ENCODE data around the gene KPRP. TPM values are rescaled to one million over a fixed set of nuclear protein-coding genes. Genes with fewer than 3 reads are reported as not detected.

Gene KPRP
- polyA plus RNA-seq (2013), result not detected in 2 replicates

- Histone ChIP-seq H2AK5ac (ENCODE audit: low read length) (no peak within 1 kb of the TSS), H4K12ac (ENCODE audit: low read depth, low read length) (no peak within 1 kb of the TSS), H4K91ac (ENCODE audit: low read depth, low read length) (no peak within 1 kb of the TSS), H3K79me2 (ENCODE audit: control insufficient read depth, insufficient read depth, low read length, poor library complexity) (no peaks in the 10 kb centered on the region), H3K14ac (ENCODE audit: low read length) (no peak within 1 kb of the TSS), H3K4ac (ENCODE audit: low read depth, low read length) (no peak within 1 kb of the TSS), H2BK120ac (ENCODE audit: insufficient read depth, low read length, poor library complexity) (no peak within 1 kb of the TSS), H3K27me3 (ENCODE audit: insufficient read depth, low read length) (no peaks in the 10 kb centered on the region), H3K79me1 (ENCODE audit: low read length) (no peaks in the 10 kb centered on the region), H2BK5ac (ENCODE audit: low read depth, low read length, poor library complexity) (no peak within 1 kb of the TSS), H3K18ac (ENCODE audit: low read length) (no peak within 1 kb of the TSS), H4K8ac (ENCODE audit: low read depth, low read length) (no peak within 1 kb of the TSS), H3K36me3 (ENCODE audit: control insufficient read depth in 1 of 2, insufficient read depth in 2 of 2, low read length in 2 of 2) (no peaks in the 10 kb centered on the region), H2AFZ (ENCODE audit: insufficient read depth, low read length, poor library complexity) (no peak within 1 kb of the TSS), H3K4me2 (ENCODE audit: low read length) (no peak within 1 kb of the TSS), H3K9ac (ENCODE audit: low read length) (no peak within 1 kb of the TSS), H3K4me3 (ENCODE audit: low read depth, low read length) (no peak within 1 kb of the TSS), H3K23ac (ENCODE audit: low read length) (no peak within 1 kb of the TSS), H3K9me3 (ENCODE audit: insufficient read depth, low read depth, low read length) (peaks cover 39% of the 10 kb centered on the region), H2BK12ac (ENCODE audit: low read length) (no peak within 1 kb of the TSS), H3K4me1 (ENCODE audit: control insufficient read depth in 1 of 2, insufficient read depth in 2 of 2, low read length in 2 of 2) (no peaks in the 10 kb centered on the region), H3K27ac (ENCODE audit: low read depth, low read length) (no peak within 1 kb of the TSS)
- WGBS (ENCODE audit: extremely low coverage, insufficient coverage, insufficient read length), result no CpG with 5 or more reads among the region's 6 CpGs
- no peak for DNase-seq
These were observed at the start of gene KPRP for GRCh38 chr1:152757747-152758146. TSS of gene KPRP (plus strand) at chr1:152758025. CDS start at chr1:152759589, 1,564 bp downstream.

GRCh38 chr1:152718238-152718637 lies 39.6 kb upstream of the KPRP start:
- Histone ChIP-seq H2BK5ac (ENCODE audit: low read depth, low read length, poor library complexity) (no peak overlapping the region), H4K12ac (ENCODE audit: low read depth, low read length) (no peak overlapping the region), H3K27me3 (ENCODE audit: insufficient read depth, low read length) (no peaks in the 10 kb centered on the region), H3K23ac (ENCODE audit: low read length) (no peak overlapping the region), H3K9ac (ENCODE audit: low read length) (no peak overlapping the region), H3K27ac (ENCODE audit: low read depth, low read length) (no peak overlapping the region), H2BK120ac (ENCODE audit: insufficient read depth, low read length, poor library complexity) (no peak overlapping the region), H3K4ac (ENCODE audit: low read depth, low read length) (no peak overlapping the region), H3K36me3 (ENCODE audit: control insufficient read depth in 1 of 2, insufficient read depth in 2 of 2, low read length in 2 of 2) (no peaks in the 10 kb centered on the region), H3K9me3 (ENCODE audit: insufficient read depth, low read depth, low read length) (peaks cover 25% of the 10 kb centered on the region), H3K4me2 (ENCODE audit: low read length) (no peak overlapping the region), H2AFZ (ENCODE audit: insufficient read depth, low read length, poor library complexity) (no peak overlapping the region), H3K14ac (ENCODE audit: low read length) (no peak overlapping the region), H3K4me1 (ENCODE audit: control insufficient read depth in 1 of 2, insufficient read depth in 2 of 2, low read length in 2 of 2) (no peaks in the 10 kb centered on the region), H4K8ac (ENCODE audit: low read depth, low read length) (no peak overlapping the region), H4K91ac (ENCODE audit: low read depth, low read length) (no peak overlapping the region), H3K18ac (ENCODE audit: low read length) (no peak overlapping the region), H3K79me2 (ENCODE audit: control insufficient read depth, insufficient read depth, low read length, poor library complexity) (no peaks in the 10 kb centered on the region), H3K4me3 (ENCODE audit: low read depth, low read length) (no peak overlapping the region), H2BK12ac (ENCODE audit: low read length) (no peak overlapping the region), H2AK5ac (ENCODE audit: low read length) (no peak overlapping the region), H3K79me1 (ENCODE audit: low read length) (no peaks in the 10 kb centered on the region)
- no peak for DNase-seq

GRCh38 chr1:152725261-152725660 lies 32.6 kb upstream of the KPRP start:
- H3K4me1 ChIP-seq (ENCODE audit: control insufficient read depth in 1 of 2, insufficient read depth in 2 of 2, low read length in 2 of 2), result no peaks in the 10 kb centered on the region
- no peak overlapping the region for H3K14ac ChIP-seq (ENCODE audit: low read length)
- no peak overlapping the region for H4K91ac ChIP-seq (ENCODE audit: low read depth, low read length)

GRCh38 chr1:152728986-152729385 lies 28.8 kb upstream of the KPRP start:
- Histone ChIP-seq H3K9me3 (ENCODE audit: insufficient read depth, low read depth, low read length) (peaks cover 14% of the 10 kb centered on the region), H2BK120ac (ENCODE audit: insufficient read depth, low read length, poor library complexity) (no peak overlapping the region), H3K27ac (ENCODE audit: low read depth, low read length) (no peak overlapping the region), H3K4ac (ENCODE audit: low read depth, low read length) (no peak overlapping the region), H3K4me2 (ENCODE audit: low read length) (no peak overlapping the region), H3K4me3 (ENCODE audit: low read depth, low read length) (no peak overlapping the region), H3K79me2 (ENCODE audit: control insufficient read depth, insufficient read depth, low read length, poor library complexity) (no peaks in the 10 kb centered on the region), H4K8ac (ENCODE audit: low read depth, low read length) (no peak overlapping the region), H3K18ac (ENCODE audit: low read length) (no peak overlapping the region), H2AK5ac (ENCODE audit: low read length) (no peak overlapping the region), H4K12ac (ENCODE audit: low read depth, low read length) (no peak overlapping the region), H3K23ac (ENCODE audit: low read length) (no peak overlapping the region), H2AFZ (ENCODE audit: insufficient read depth, low read length, poor library complexity) (no peak overlapping the region), H3K9ac (ENCODE audit: low read length) (no peak overlapping the region), H3K4me1 (ENCODE audit: control insufficient read depth in 1 of 2, insufficient read depth in 2 of 2, low read length in 2 of 2) (no peaks in the 10 kb centered on the region), H3K79me1 (ENCODE audit: low read length) (no peaks in the 10 kb centered on the region), H4K91ac (ENCODE audit: low read depth, low read length) (no peak overlapping the region), H3K27me3 (ENCODE audit: insufficient read depth, low read length) (no peaks in the 10 kb centered on the region), H2BK12ac (ENCODE audit: low read length) (no peak overlapping the region), H3K36me3 (ENCODE audit: control insufficient read depth in 1 of 2, insufficient read depth in 2 of 2, low read length in 2 of 2) (no peaks in the 10 kb centered on the region), H2BK5ac (ENCODE audit: low read depth, low read length, poor library complexity) (no peak overlapping the region), H3K14ac (ENCODE audit: low read length) (no peak overlapping the region)
- WGBS (ENCODE audit: extremely low coverage, insufficient coverage, insufficient read length), result no CpG with 5 or more reads among the region's 1 CpG
- peak; percentile 67 to 88 for DNase-seq

More at GRCh38 chr1:152725261-152725660, 32.6 kb upstream of the KPRP start:
- Histone ChIP-seq H2BK120ac (ENCODE audit: insufficient read depth, low read length, poor library complexity) (no peak overlapping the region), H3K36me3 (ENCODE audit: control insufficient read depth in 1 of 2, insufficient read depth in 2 of 2, low read length in 2 of 2) (no peaks in the 10 kb centered on the region), H4K8ac (ENCODE audit: low read depth, low read length) (no peak overlapping the region), H3K9ac (ENCODE audit: low read length) (no peak overlapping the region), H3K4me2 (ENCODE audit: low read length) (no peak overlapping the region), H3K79me2 (ENCODE audit: control insufficient read depth, insufficient read depth, low read length, poor library complexity) (no peaks in the 10 kb centered on the region), H3K4me3 (ENCODE audit: low read depth, low read length) (no peak overlapping the region), H2AK5ac (ENCODE audit: low read length) (no peak overlapping the region), H2BK5ac (ENCODE audit: low read depth, low read length, poor library complexity) (no peak overlapping the region), H2BK12ac (ENCODE audit: low read length) (no peak overlapping the region), H3K18ac (ENCODE audit: low read length) (no peak overlapping the region), H3K4ac (ENCODE audit: low read depth, low read length) (no peak overlapping the region), H4K12ac (ENCODE audit: low read depth, low read length) (no peak overlapping the region), H3K79me1 (ENCODE audit: low read length) (no peaks in the 10 kb centered on the region), H2AFZ (ENCODE audit: insufficient read depth, low read length, poor library complexity) (no peak overlapping the region), H3K27ac (ENCODE audit: low read depth, low read length) (no peak overlapping the region), H3K27me3 (ENCODE audit: insufficient read depth, low read length) (no peaks in the 10 kb centered on the region), H3K23ac (ENCODE audit: low read length) (no peak overlapping the region), H3K9me3 (ENCODE audit: insufficient read depth, low read depth, low read length) (peaks cover 19% of the 10 kb centered on the region)
- DNase-seq, result no peak

Data from trophoblast cell (in vitro differentiated cells and primary cell).